B cell (primary cell): ENCODE data around the gene MRRF. TPM values are rescaled to one million over a fixed set of nuclear protein-coding genes. Genes with fewer than 3 reads are reported as not detected.

ENCODE experiments used
- ATAC-seq: fragments of 200-7000 bp; cut with Tn5 transposase; one replicate; pipeline ENCODE4 v1.10.0; 2021; ENCODE audit warnings: low read depth, mild to moderate bottlenecking, moderate number of reproducible peaks, moderate library complexity
- CTCF ChIA-PET: fragments of 350-600 bp; sonication (Branson Sonifier 250); formaldehyde crosslinking; loops from one replicate; lab custom pipeline; 2021; ENCODE audit warnings: antibody characterized with exemption, inconsistent platforms; lab: Charles Lee
- POLR2A ChIA-PET: fragments of 350-600 bp; sonication (Branson Sonifier 250); formaldehyde crosslinking; loops from one replicate; lab custom pipeline; 2021; ENCODE audit warnings: antibody characterized with exemption; lab: Charles Lee
- DNase-seq: peaks from one replicate; pipeline ENCODE4 v3.0.0; 2013
- H2AFZ ChIP-seq: 2 replicates; pipeline ENCODE4 v1.6.1; 2012; ENCODE audit warnings: mild to moderate bottlenecking, low read depth, low read length; ENCODE audit not compliant: insufficient read depth, poor library complexity, severe bottlenecking
- H3K27ac ChIP-seq, 2 donors: 1 replicate in 1 of 2; 2 replicates in 1 of 2; pipeline ENCODE4 v1.5.1; 2012 to 2013; ENCODE audit warnings: low read length in 2 of 2, mild to moderate bottlenecking in 2 of 2, moderate library complexity in 1 of 2
- H3K27me3 ChIP-seq, 4 experiments: fragments of 200-600 bp in 1 of 4; sonication (generic) in 1 of 4; replicated peaks in 1 of 4; 1 replicate in 2 of 4; 2 replicates in 2 of 4; pipeline versions ENCODE4 v1.6.1 to v1.7.0; 2013 to 2016; ENCODE audit warnings: low read length in 3 of 4, mild to moderate bottlenecking in 2 of 4, mixed read lengths in 1 of 4, moderate library complexity in 1 of 4; ENCODE audit not compliant: insufficient read depth in 4 of 4, control insufficient read depth in 3 of 4; ENCODE audit errors: control extremely low read depth in 1 of 4
- H3K36me3 ChIP-seq, 2 experiments: replicated peaks in 1 of 2; 1 replicate in 1 of 2; 2 replicates in 1 of 2; pipeline versions ENCODE4 v1.6.1 to v1.7.1; 2013; ENCODE audit warnings: low read length in 1 of 2; ENCODE audit not compliant: insufficient read depth in 2 of 2, control insufficient read depth in 1 of 2; ENCODE audit errors: control extremely low read depth in 1 of 2, extremely low read depth in 1 of 2
- H3K4me1 ChIP-seq, 2 donors: fragments of 200-600 bp in 1 of 2; sonication (generic) in 1 of 2; 1 replicate in 1 of 2; 2 replicates in 1 of 2; pipeline versions ENCODE4 v1.5.1 to v1.6.1; 2013 to 2017; ENCODE audit warnings: low read length in 2 of 2; ENCODE audit not compliant: control insufficient read depth in 2 of 2, insufficient read depth in 2 of 2
- H3K4me2 ChIP-seq: replicated peaks from 2 replicates; pipeline ENCODE3; 2012; ENCODE audit warnings: mild to moderate bottlenecking, low read depth, low read length; ENCODE audit not compliant: poor library complexity, severe bottlenecking
- H3K4me3 ChIP-seq, 5 experiments: fragments of 200-600 bp in 1 of 5; sonication (generic) in 1 of 5; 1 replicate in 3 of 5; 2 replicates in 2 of 5; pipeline versions ENCODE4 v1.5.1 to v1.7.0; 2011 to 2016; ENCODE audit warnings: low read length in 4 of 5, mild to moderate bottlenecking in 4 of 5, low read depth in 2 of 5, control low read depth in 1 of 5, moderate library complexity in 1 of 5; ENCODE audit not compliant: insufficient read depth in 1 of 5; ENCODE audit errors: control extremely low read depth in 1 of 5, extremely low read depth in 1 of 5
- H3K79me2 ChIP-seq: fragments of 200-600 bp; sonication (generic); one replicate; pipeline ENCODE4 v1.6.0; 2016; ENCODE audit warnings: low read length; ENCODE audit not compliant: control insufficient read depth, insufficient read depth
- H3K9ac ChIP-seq: fragments of 200-600 bp; sonication (generic); 2 replicates; pipeline ENCODE4 v1.6.1; 2017; ENCODE audit warnings: mild to moderate bottlenecking, low read length, moderate library complexity
- H3K9me3 ChIP-seq, 3 donors: one replicate each; pipeline versions ENCODE4 v1.6.1 to v1.7.1; 2013; ENCODE audit warnings: low read length in 2 of 3; ENCODE audit not compliant: control insufficient read depth in 2 of 3, insufficient read depth in 1 of 3; ENCODE audit errors: control extremely low read depth in 1 of 3
- H4K20me1 ChIP-seq: 2 replicates; pipeline ENCODE4 v1.6.0; 2012; ENCODE audit warnings: mild to moderate bottlenecking, low read length; ENCODE audit not compliant: insufficient read depth, control insufficient read depth, poor library complexity, severe bottlenecking
- H3K27ac Mint-ChIP-seq: one replicate; pipeline ENCODE4 v1.8.0; 2021; ENCODE audit warnings: mixed read lengths
- H3K27me3 Mint-ChIP-seq: one replicate; pipeline ENCODE4 v1.8.0; 2021; ENCODE audit warnings: mixed read lengths
- H3K4me1 Mint-ChIP-seq: one replicate; pipeline ENCODE4 v1.8.0; 2021; ENCODE audit warnings: mixed read lengths
- H3K4me3 Mint-ChIP-seq: one replicate; pipeline ENCODE4 v1.8.0; 2021; ENCODE audit warnings: mixed read lengths
- H3K9me3 Mint-ChIP-seq: one replicate; pipeline ENCODE4 v1.8.0; 2022; ENCODE audit warnings: mixed read lengths; ENCODE audit not compliant: insufficient read depth
- CTCF ChIP-seq: fragments of 200-600 bp; IDR thresholded peaks from one replicate; pipeline ENCODE4 v1.8.0; 2022; ENCODE audit warnings: antibody characterized with exemption, mild to moderate bottlenecking
- EZH2 ChIP-seq: IDR thresholded peaks from 2 replicates; pipeline ENCODE4 v1.6.1; 2012; ENCODE audit warnings: borderline replicate concordance, low read depth, mild to moderate bottlenecking, moderate library complexity, low read length; ENCODE audit not compliant: insufficient read depth, poor library complexity, severe bottlenecking
- WGBS: methylation state at CpG from one replicate; pipeline ENCODE4 v1.1.5; 2013; ENCODE audit warnings: missing lambda C conversion rate; ENCODE audit not compliant: insufficient coverage; 5-methylcytosine and 5-hydroxymethylcytosine counted together
- intact Hi-C: fragments of 100-400 bp; cut with micrococcal nuclease; formaldehyde crosslinking; loops from one replicate; pipeline ENCODE4 v1.10.0; 2022
- polyA plus RNA-seq: library from polyadenylated mRNA; depleted of rRNA; stranded (reverse); fragments of >200 nt; gene quantifications from 2 replicates; pipeline ENCODE4 v1.2.3, GENCODE V29; 2012
- small RNA-seq: library from RNA; depleted of rRNA; stranded (forward); fragments of <200 nt; gene quantifications from one replicate; pipeline ENCODE3, GENCODE V24; 2012; ENCODE audit warnings: low replicate concordance, low read depth; ENCODE audit not compliant: insufficient read length
- total RNA-seq, 2 donors: library from RNA; stranded (reverse); fragments of 120-200 nt in 1 of 2; gene quantifications; 1 replicate in 1 of 2; 2 replicates in 1 of 2; pipeline versions ENCODE4 v1.2.3 to v1.2.4, GENCODE V29; 2013 to 2022

MRRF gene
- total and polyA plus RNA-seq, 2 donors (not counting 1 experiment from before 2014, with no cell fraction given) = 38.6 to 44.9 TPM

DNA sequence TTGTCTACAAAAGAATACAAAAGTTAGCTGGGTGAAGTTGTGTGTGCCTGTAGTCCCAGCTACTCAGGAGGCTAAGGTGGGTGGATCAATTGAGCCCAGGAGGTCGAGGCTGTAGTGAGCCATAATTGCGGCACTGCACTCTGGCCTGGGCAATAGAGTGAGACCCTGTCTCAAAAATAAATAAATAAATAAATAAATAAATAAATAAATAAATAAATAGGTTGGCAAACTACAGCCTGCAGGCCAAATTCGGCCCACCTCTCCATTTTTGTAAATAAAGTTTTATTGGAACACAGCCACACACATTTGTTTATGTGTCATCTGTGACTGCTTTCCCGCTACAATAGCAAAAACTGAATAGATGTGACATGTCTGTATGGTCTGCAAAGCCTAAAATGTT is 115.6 kb downstream of the MRRF start:
- H3K4me3 ChIP-seq = no peak overlapping the region
- no peaks in the 10 kb centered on the region for H4K20me1 ChIP-seq
- no peak overlapping the region for H3K9ac ChIP-seq
- H2AFZ ChIP-seq = no peak overlapping the region
- no CpG with 5 or more reads among the region's 4 CpGs for WGBS
- H3K4me2 ChIP-seq = no peak overlapping the region
- peaks cover 27 to 28% of the 10 kb centered on the region in 2 donors for H3K4me1 ChIP-seq
- ATAC-seq = no peak
- H3K79me2 ChIP-seq = no peaks in the 10 kb centered on the region
- Mint-ChIP-seq H3K4me3 (no peak overlapping the region), H3K27me3 (no peaks in the 10 kb centered on the region), H3K9me3 (no peaks in the 10 kb centered on the region), H3K4me1 (peaks cover 32% of the 10 kb centered on the region), H3K27ac (no peak overlapping the region)
- peaks cover 1 to 8% (median 6%) of the 10 kb centered on the region in 3 donors for H3K9me3 ChIP-seq
- no peaks in the 10 kb centered on the region for H3K27me3 ChIP-seq
- H3K36me3 ChIP-seq = peaks cover 4 to 39% of the 10 kb centered on the region in 2 experiments
- no peak for TF ChIP-seq CTCF
- TF ChIP-seq EZH2 = no peak
- intact Hi-C loops = no loop called here
- CTCF ChIA-PET = no interaction called here
- POLR2A ChIA-PET = no interaction called here
- no peak overlapping the region for H3K27ac ChIP-seq
- no peak for DNase-seq

Small RNA genes within 50 kb of the gene (small RNA-seq; reads per million reads assigned to genes)
- gene AL162424.1 = not detected

Other genes starting within 250 kb of the MRRF start
- 3.8 and 3.9 TPM in 2 replicates for gene TTLL11, start 171.6 kb upstream of the MRRF start, total RNA-seq
- 3.5 and 3.6 TPM in 2 replicates for gene TTLL11, start 171.6 kb upstream of the MRRF start, polyA plus RNA-seq
- 12.7 and 15.7 TPM in 2 replicates for gene NDUFA8, start 105.1 kb upstream of the MRRF start, total RNA-seq
- gene NDUFA8, start 105.1 kb upstream of the MRRF start, polyA plus RNA-seq = 10.6 and 11.1 TPM in 2 replicates
- not detected in 2 replicates for gene MORN5, start 105.0 kb upstream of the MRRF start, total RNA-seq
- gene MORN5, start 105.0 kb upstream of the MRRF start, polyA plus RNA-seq = not detected in 2 replicates
- not detected in 2 replicates for gene LHX6, start 35.9 kb upstream of the MRRF start, total RNA-seq
- 0.03 and 0.04 TPM in 2 replicates for gene LHX6, start 35.9 kb upstream of the MRRF start, polyA plus RNA-seq
- 12.4 and 15.7 TPM in 2 replicates for gene RBM18, start within 50 bp of the MRRF start, total RNA-seq
- 9.7 and 13.4 TPM in 2 replicates for gene RBM18, start within 50 bp of the MRRF start, polyA plus RNA-seq
- 9.5 and 10.4 TPM in 2 replicates for gene PTGS1, start 106.1 kb downstream of the MRRF start, total RNA-seq
- gene PTGS1, start 106.1 kb downstream of the MRRF start, polyA plus RNA-seq = 14.6 and 15.3 TPM in 2 replicates
- not detected in 2 replicates for gene OR1J1, start 213.0 kb downstream of the MRRF start, total RNA-seq
- not detected in 2 replicates for gene OR1J1, start 213.0 kb downstream of the MRRF start, polyA plus RNA-seq
- not detected in 2 replicates for gene OR1J2, start 245.9 kb downstream of the MRRF start, total RNA-seq
- gene OR1J2, start 245.9 kb downstream of the MRRF start, polyA plus RNA-seq = not detected in 2 replicates